Hepatic stellate cell (primary cell): ENCODE data around the gene HJURP.

Experiments used
- DNase-seq: peaks from one replicate; pipeline ENCODE4 v3.0.0; 2011; ENCODE audit warnings: low spot score

The HJURP gene

GRCh38 chr2:233831011-233831721 is 23.2 kb downstream of the HJURP start:
- no peak for DNase-seq

GRCh38 chr2:233830111-233830802 is 24.1 kb downstream of the HJURP start:
- no peak for DNase-seq

GRCh38 chr2:233829193-233830110 is 24.9 kb downstream of the HJURP start:
- DNase-seq = no peak

GRCh38 chr2:233828546-233829192 is 25.7 kb downstream of the HJURP start:
- no peak for DNase-seq

- DNase-seq = no peak
These were observed 30.0 kb downstream of the HJURP start for GRCh38 chr2:233824373-233824772.

- DNase-seq = no peak
These were observed 30.6 kb downstream of the HJURP start for GRCh38 chr2:233823731-233824121.

- DNase-seq = no peak
These were observed 31.3 kb downstream of the HJURP start for GRCh38 chr2:233822781-233823730.

GRCh38 chr2:233822101-233822771 is 32.1 kb downstream of the HJURP start:
- no peak for DNase-seq

GRCh38 chr2:233821709-233822100 is 32.6 kb downstream of the HJURP start:
- DNase-seq = no peak

GRCh38 chr2:233821196-233821595 is 33.1 kb downstream of the HJURP start:
- no peak for DNase-seq

- no peak for DNase-seq
These were observed 33.6 kb downstream of the HJURP start for GRCh38 chr2:233820774-233821105.

- no peak for DNase-seq
These were observed 34.2 kb downstream of the HJURP start for GRCh38 chr2:233819884-233820773.

GRCh38 chr2:233818639-233819621 is 35.4 kb downstream of the HJURP start:
- DNase-seq = no peak

GRCh38 chr2:233817995-233818638 is 36.2 kb downstream of the HJURP start:
- no peak for DNase-seq

- DNase-seq = no peak
These were observed 36.9 kb downstream of the HJURP start for GRCh38 chr2:233817361-233817911.

GRCh38 chr2:233816771-233817170 is 37.6 kb downstream of the HJURP start:
- no peak for DNase-seq

GRCh38 chr2:233816334-233816733 is 38.0 kb downstream of the HJURP start:
- no peak for DNase-seq
